DMS153 (cell line): ENCODE results near the gene ZFP82.

Experiments
- DNase-seq: peaks from one replicate; lab custom pipeline; 2025; lab: John Stamatoyannopoulos, UW

ZFP82 gene

GRCh38 chr19:36371886-36372285, 46.6 kb downstream of the ZFP82 start:
- no peak for DNase-seq

- no peak for DNase-seq
Observed at GRCh38 chr19:36363845-36364244, 54.6 kb downstream of the ZFP82 start.
